ENCODE results near the gene PRDM2. TPM values are rescaled to one million over a fixed set of nuclear protein-coding genes. Genes with fewer than 3 reads are reported as not detected.

Gene PRDM2
- total RNA-seq, 4 donors from 2014 or later, result 34.7 to 70.1 (median 53.0) TPM

GRCh38 chr1:13816016-13816760, 116.2 kb downstream of the PRDM2 start:
- Histone ChIP-seq H3K9me3 (no peaks in the 10 kb centered on the region), H3K27ac (no peak overlapping the region), H3K4me3 (no peak overlapping the region), H3K36me3 (peaks cover 0 to 10% (median 0%) of the 10 kb centered on the region in 3 donors), H3K4me1 (no peaks in the 10 kb centered on the region), H3K27me3 (no peaks in the 10 kb centered on the region)
- TF ChIP-seq CTCF (IDR thresholded peaks at IDR 0.05) (no peak), POLR2A (IDR thresholded peaks at IDR 0.05) (no peak)
- peak in 1 of 3 donors; percentile 31 for DNase-seq

GRCh38 chr1:13817906-13818305, 117.9 kb downstream of the PRDM2 start:
- Histone ChIP-seq H3K4me1 (no peaks in the 10 kb centered on the region), H3K4me3 (no peak overlapping the region), H3K9me3 (no peaks in the 10 kb centered on the region), H3K27ac (no peak overlapping the region), H3K27me3 (no peaks in the 10 kb centered on the region), H3K36me3 (peaks cover 0 to 20% (median 0%) of the 10 kb centered on the region in 3 donors)
- TF ChIP-seq CTCF (IDR thresholded peaks at IDR 0.05), result no peak
- no peak for TF ChIP-seq POLR2A (IDR thresholded peaks at IDR 0.05)
- DNase-seq, result peak in 1 of 3 donors; percentile 27

- H3K36me3 ChIP-seq, result peaks cover 0 to 20% (median 0%) of the 10 kb centered on the region in 3 donors
- no peak overlapping the region for H3K4me3 ChIP-seq
- peak in 1 of 3 donors; percentile 29 for DNase-seq
- H3K27ac ChIP-seq, result no peak overlapping the region
- H3K9me3 ChIP-seq, result no peaks in the 10 kb centered on the region
- no peaks in the 10 kb centered on the region for H3K27me3 ChIP-seq
- no peaks in the 10 kb centered on the region for H3K4me1 ChIP-seq
- TF ChIP-seq CTCF (IDR thresholded peaks at IDR 0.05) (no peak), POLR2A (IDR thresholded peaks at IDR 0.05) (no peak)
These were observed 118.9 kb downstream of the PRDM2 start for GRCh38 chr1:13818926-13819325.

GRCh38 chr1:13819642-13820041, 119.7 kb downstream of the PRDM2 start:
- Histone ChIP-seq H3K27ac (no peak overlapping the region), H3K9me3 (no peaks in the 10 kb centered on the region), H3K4me1 (no peaks in the 10 kb centered on the region), H3K36me3 (peaks cover 0 to 20% (median 0%) of the 10 kb centered on the region in 3 donors), H3K4me3 (no peak overlapping the region), H3K27me3 (no peaks in the 10 kb centered on the region)
- DNase-seq, result peak in 1 of 3 donors; percentile 28
- TF ChIP-seq CTCF (IDR thresholded peaks at IDR 0.05) (no peak), POLR2A (IDR thresholded peaks at IDR 0.05) (no peak)

- peaks cover 0 to 20% (median 0%) of the 10 kb centered on the region in 3 donors for H3K36me3 ChIP-seq
- TF ChIP-seq POLR2A (IDR thresholded peaks at IDR 0.05), result no peak
- no peak for TF ChIP-seq CTCF (IDR thresholded peaks at IDR 0.05)
- no peak overlapping the region for H3K27ac ChIP-seq
- peak in 1 of 3 donors; percentile 18 for DNase-seq
- H3K27me3 ChIP-seq, result no peaks in the 10 kb centered on the region
- H3K9me3 ChIP-seq, result no peaks in the 10 kb centered on the region
- H3K4me3 ChIP-seq, result no peak overlapping the region
- no peaks in the 10 kb centered on the region for H3K4me1 ChIP-seq
These were observed 120.1 kb downstream of the PRDM2 start for GRCh38 chr1:13820055-13820454.

All from Peyer's patch (tissue), 4 donors.